ENCODE data around the gene LEMD1.
A peak's percentile ranks its signal among the peaks of the same experiment; 100 is the strongest.

Gene LEMD1

GRCh38 chr1:205455581-205456382, 33.9 kb upstream of the LEMD1 start, which contains the start of gene BLACAT1:
BLACAT1 (minus strand) TSS chr1:205456045.
- Histone ChIP-seq H3K79me1 (ENCODE audit: low read depth, low read length) (peaks cover 4% of the 10 kb centered on the region), H3K23ac (ENCODE audit: low read depth, low read length, poor library complexity) (peak within 1 kb of the TSS; percentile 86), H2BK12ac (ENCODE audit: low read length) (peak within 1 kb of the TSS; percentile 89), H2BK120ac (ENCODE audit: low read depth, low read length) (peak within 1 kb of the TSS; percentile 90), H3K4ac (ENCODE audit: low read length) (peak within 1 kb of the TSS; percentile 94), H2AFZ (ENCODE audit: low read length) (peak within 1 kb of the TSS; percentile 90), H3K4me2 (ENCODE audit: insufficient read depth, low read length, poor library complexity, severe bottlenecking) (peak within 1 kb of the TSS; percentile 78), H3K27ac (replicated peaks; ENCODE audit: low read length) (peak within 1 kb of the TSS; percentile 96), H4K8ac (ENCODE audit: low read depth, low read length) (peak within 1 kb of the TSS; percentile 76), H3K4me1 (ENCODE audit: control insufficient read depth in 2 of 2, insufficient read depth in 1 of 2, low read depth in 1 of 2, low read length in 2 of 2) (peaks cover 9 to 33% of the 10 kb centered on the region in 2 donors), H3K36me3 (replicated peaks in 1 of 2; ENCODE audit: control insufficient read depth in 2 of 2, insufficient read depth in 2 of 2, low read length in 2 of 2) (peaks cover 0 to 10% of the 10 kb centered on the region in 2 donors), H3K14ac (ENCODE audit: low read length) (peak within 1 kb of the TSS; percentile 97), H3K18ac (ENCODE audit: low read length) (peak within 1 kb of the TSS; percentile 100), H2AK5ac (ENCODE audit: low read depth, low read length) (peak within 1 kb of the TSS; percentile 95), H2BK15ac (ENCODE audit: low read length) (peak within 1 kb of the TSS; percentile 56), H2BK5ac (ENCODE audit: low read length) (peak within 1 kb of the TSS; percentile 96), H3K4me3 (ENCODE audit: low read length in 2 of 2) (peak within 1 kb of the TSS; percentile 50 to 99), H3K9ac (ENCODE audit: low read depth, low read length, poor library complexity) (peak within 1 kb of the TSS; percentile 99), H3K9me3 (replicated peaks in 1 of 2; ENCODE audit: control insufficient read depth in 2 of 2, insufficient read depth in 1 of 2, low read depth in 1 of 2, low read length in 2 of 2) (no peaks in the 10 kb centered on the region), H4K91ac (ENCODE audit: low read depth, low read length, poor library complexity) (peak within 1 kb of the TSS; percentile 99), H3K27me3 (ENCODE audit: control insufficient read depth in 3 of 3, insufficient read depth in 3 of 3, low read depth in 1 of 3, low read length in 3 of 3) (peaks cover 0 to 90% (median 0%) of the 10 kb centered on the region in 3 experiments)
- WGBS, 2 donors (ENCODE audit: extremely low coverage in 2 of 2, insufficient read length in 2 of 2, insufficient replicate concordance in 1 of 2): no CpG with 5 or more reads among the region's 53 CpGs
- DNase-seq (ENCODE audit: low spot score): no peak

DNA sequence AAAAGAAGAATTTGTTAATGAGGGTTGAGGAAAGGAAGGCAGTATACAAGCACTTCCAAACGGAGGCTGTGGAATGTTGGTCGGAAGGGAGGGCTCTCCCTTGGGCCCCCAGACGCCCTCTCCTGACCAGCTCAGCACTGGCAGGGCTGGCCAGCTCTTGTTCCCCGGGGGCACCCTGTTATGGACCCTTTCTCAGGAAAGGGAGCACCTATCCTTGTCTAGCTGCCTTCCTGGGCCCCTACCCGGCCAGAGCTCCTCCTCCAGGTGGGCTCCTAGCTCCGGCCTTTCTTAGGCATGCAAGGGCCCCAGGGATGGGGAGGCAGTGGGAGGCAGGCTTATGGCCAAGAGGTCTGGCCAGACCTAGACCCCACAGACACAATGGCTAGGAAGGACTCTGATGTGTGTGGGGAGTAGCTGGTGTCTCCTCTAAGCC, 33.1 kb upstream of the LEMD1 start:
- Histone ChIP-seq H3K4me2 (ENCODE audit: insufficient read depth, low read length, poor library complexity, severe bottlenecking) (peak overlapping the region; percentile 78), H3K18ac (ENCODE audit: low read length) (peak overlapping the region; percentile 96), H3K27ac (replicated peaks; ENCODE audit: low read length) (peak overlapping the region; percentile 96), H3K23ac (ENCODE audit: low read depth, low read length, poor library complexity) (peak overlapping the region; percentile 51), H4K91ac (ENCODE audit: low read depth, low read length, poor library complexity) (peak overlapping the region; percentile 92), H3K14ac (ENCODE audit: low read length) (peak overlapping the region; percentile 61), H2AK5ac (ENCODE audit: low read depth, low read length) (peak overlapping the region; percentile 69), H2AFZ (ENCODE audit: low read length) (peak overlapping the region; percentile 56), H3K9ac (ENCODE audit: low read depth, low read length, poor library complexity) (peak overlapping the region; percentile 91), H3K4ac (ENCODE audit: low read length) (peak overlapping the region; percentile 85), H3K4me1 (ENCODE audit: control insufficient read depth in 2 of 2, insufficient read depth in 1 of 2, low read depth in 1 of 2, low read length in 2 of 2) (peaks cover 14 to 37% of the 10 kb centered on the region in 2 donors), H2BK12ac (ENCODE audit: low read length) (no peak overlapping the region), H3K27me3 (ENCODE audit: control insufficient read depth in 3 of 3, insufficient read depth in 3 of 3, low read depth in 1 of 3, low read length in 3 of 3) (peaks cover 0 to 91% (median 0%) of the 10 kb centered on the region in 3 experiments), H4K8ac (ENCODE audit: low read depth, low read length) (no peak overlapping the region), H3K4me3 (ENCODE audit: low read length in 2 of 2) (peak overlapping the region; percentile 50 to 99), H3K79me1 (ENCODE audit: low read depth, low read length) (peaks cover 4% of the 10 kb centered on the region), H3K9me3 (replicated peaks in 1 of 2; ENCODE audit: control insufficient read depth in 2 of 2, insufficient read depth in 1 of 2, low read depth in 1 of 2, low read length in 2 of 2) (no peaks in the 10 kb centered on the region), H2BK5ac (ENCODE audit: low read length) (peak overlapping the region; percentile 96), H2BK120ac (ENCODE audit: low read depth, low read length) (peak overlapping the region; percentile 66), H3K36me3 (replicated peaks in 1 of 2; ENCODE audit: control insufficient read depth in 2 of 2, insufficient read depth in 2 of 2, low read length in 2 of 2) (peaks cover 0 to 10% of the 10 kb centered on the region in 2 donors), H2BK15ac (ENCODE audit: low read length) (no peak overlapping the region)
- DNase-seq (ENCODE audit: low spot score): no peak
- WGBS, 2 donors (ENCODE audit: extremely low coverage in 2 of 2, insufficient read length in 2 of 2, insufficient replicate concordance in 1 of 2): no CpG with 5 or more reads among the region's 6 CpGs

- Histone ChIP-seq H3K36me3 (replicated peaks in 1 of 2; ENCODE audit: control insufficient read depth in 2 of 2, insufficient read depth in 2 of 2, low read length in 2 of 2) (peaks cover 0 to 10% of the 10 kb centered on the region in 2 donors), H2BK12ac (ENCODE audit: low read length) (no peak overlapping the region), H2AFZ (ENCODE audit: low read length) (no peak overlapping the region), H2BK15ac (ENCODE audit: low read length) (no peak overlapping the region), H3K14ac (ENCODE audit: low read length) (no peak overlapping the region), H2AK5ac (ENCODE audit: low read depth, low read length) (peak overlapping the region; percentile 59), H4K91ac (ENCODE audit: low read depth, low read length, poor library complexity) (no peak overlapping the region), H4K8ac (ENCODE audit: low read depth, low read length) (no peak overlapping the region), H3K18ac (ENCODE audit: low read length) (peak overlapping the region; percentile 84), H3K4me2 (ENCODE audit: insufficient read depth, low read length, poor library complexity, severe bottlenecking) (peak overlapping the region; percentile 78), H3K79me1 (ENCODE audit: low read depth, low read length) (peaks cover 6% of the 10 kb centered on the region), H2BK5ac (ENCODE audit: low read length) (no peak overlapping the region), H3K27me3 (ENCODE audit: control insufficient read depth in 3 of 3, insufficient read depth in 3 of 3, low read depth in 1 of 3, low read length in 3 of 3) (peaks cover 0 to 76% (median 0%) of the 10 kb centered on the region in 3 experiments), H3K4me1 (ENCODE audit: control insufficient read depth in 2 of 2, insufficient read depth in 1 of 2, low read depth in 1 of 2, low read length in 2 of 2) (peaks cover 27 to 42% of the 10 kb centered on the region in 2 donors), H3K4ac (ENCODE audit: low read length) (no peak overlapping the region), H2BK120ac (ENCODE audit: low read depth, low read length) (peak overlapping the region; percentile 14), H3K4me3 (ENCODE audit: low read length in 2 of 2) (no peak overlapping the region), H3K9ac (ENCODE audit: low read depth, low read length, poor library complexity) (peak overlapping the region; percentile 71), H3K23ac (ENCODE audit: low read depth, low read length, poor library complexity) (no peak overlapping the region), H3K27ac (replicated peaks; ENCODE audit: low read length) (peak overlapping the region; percentile 99), H3K9me3 (replicated peaks in 1 of 2; ENCODE audit: control insufficient read depth in 2 of 2, insufficient read depth in 1 of 2, low read depth in 1 of 2, low read length in 2 of 2) (no peaks in the 10 kb centered on the region)
- no peak for DNase-seq (ENCODE audit: low spot score)
- WGBS, 2 donors (ENCODE audit: extremely low coverage in 2 of 2, insufficient read length in 2 of 2, insufficient replicate concordance in 1 of 2): no CpG with 5 or more reads among the region's 3 CpGs
Observed at GRCh38 chr1:205453466-205453865, 31.6 kb upstream of the LEMD1 start.

- H3K4me2 ChIP-seq (ENCODE audit: insufficient read depth, low read length, poor library complexity, severe bottlenecking): peak overlapping the region; percentile 27
- H3K14ac ChIP-seq (ENCODE audit: low read length): no peak overlapping the region
- no peak overlapping the region for H3K9ac ChIP-seq (ENCODE audit: low read depth, low read length, poor library complexity)
- H3K79me1 ChIP-seq (ENCODE audit: low read depth, low read length): peaks cover 6% of the 10 kb centered on the region
- no peak overlapping the region for H2AFZ ChIP-seq (ENCODE audit: low read length)
- H2BK120ac ChIP-seq (ENCODE audit: low read depth, low read length): no peak overlapping the region
- no peak overlapping the region for H3K23ac ChIP-seq (ENCODE audit: low read depth, low read length, poor library complexity)
- H2BK15ac ChIP-seq (ENCODE audit: low read length): no peak overlapping the region
- peaks cover 32 to 44% of the 10 kb centered on the region in 2 donors for H3K4me1 ChIP-seq (ENCODE audit: control insufficient read depth in 2 of 2, insufficient read depth in 1 of 2, low read depth in 1 of 2, low read length in 2 of 2)
- no peak overlapping the region for H2BK5ac ChIP-seq (ENCODE audit: low read length)
- peak overlapping the region in 1 of 2 donors; percentile 16 for H3K4me3 ChIP-seq (ENCODE audit: low read length in 2 of 2)
- no peak for DNase-seq (ENCODE audit: low spot score)
- no CpG with 5 or more reads among the region's 5 CpGs for WGBS, 2 donors (ENCODE audit: extremely low coverage in 2 of 2, insufficient read length in 2 of 2, insufficient replicate concordance in 1 of 2)
- peaks cover 0 to 11% of the 10 kb centered on the region in 2 donors for H3K36me3 ChIP-seq (replicated peaks in 1 of 2; ENCODE audit: control insufficient read depth in 2 of 2, insufficient read depth in 2 of 2, low read length in 2 of 2)
- peaks cover 0 to 71% (median 0%) of the 10 kb centered on the region in 3 experiments for H3K27me3 ChIP-seq (ENCODE audit: control insufficient read depth in 3 of 3, insufficient read depth in 3 of 3, low read depth in 1 of 3, low read length in 3 of 3)
- H4K91ac ChIP-seq (ENCODE audit: low read depth, low read length, poor library complexity): no peak overlapping the region
- H3K18ac ChIP-seq (ENCODE audit: low read length): peak overlapping the region; percentile 84
- no peak overlapping the region for H2BK12ac ChIP-seq (ENCODE audit: low read length)
- peak overlapping the region; percentile 99 for H3K27ac ChIP-seq (replicated peaks; ENCODE audit: low read length)
- no peaks in the 10 kb centered on the region for H3K9me3 ChIP-seq (replicated peaks in 1 of 2; ENCODE audit: control insufficient read depth in 2 of 2, insufficient read depth in 1 of 2, low read depth in 1 of 2, low read length in 2 of 2)
- H2AK5ac ChIP-seq (ENCODE audit: low read depth, low read length): no peak overlapping the region
- H3K4ac ChIP-seq (ENCODE audit: low read length): no peak overlapping the region
- H4K8ac ChIP-seq (ENCODE audit: low read depth, low read length): no peak overlapping the region
Observed at GRCh38 chr1:205452933-205453332, 31.1 kb upstream of the LEMD1 start.

All from neuronal stem cell (in vitro differentiated cells).